Esophagus muscularis mucosa (tissue), 4 donors: Measurements from ENCODE around the gene NRG2. TPM values are rescaled to one million over a fixed set of nuclear protein-coding genes. Genes with fewer than 3 reads are reported as not detected.
A peak's percentile ranks its signal among the peaks of the same experiment; 100 is the strongest.

Experiments
- DNase-seq: peaks from one replicate; pipeline ENCODE4 v3.0.0-alpha.2; 2017; ENCODE audit errors: extremely low spot score
- H3K27ac ChIP-seq, 4 donors: fragments of 200-600 bp; sonication (generic); replicated peaks in 1 of 4; 1 replicate in 3 of 4; 2 replicates in 1 of 4; pipeline ENCODE4 v1.5.1; 2016 to 2019; ENCODE audit warnings: mild to moderate bottlenecking in 1 of 4
- H3K27me3 ChIP-seq, 4 donors: fragments of 200-600 bp; sonication (generic); one replicate each; pipeline versions ENCODE4 v1.5.1 to v1.6.0; 2016 to 2019
- H3K36me3 ChIP-seq, 4 donors: fragments of 200-600 bp; sonication (generic); one replicate each; pipeline ENCODE4 v1.5.1; 2016 to 2019
- H3K4me1 ChIP-seq, 4 donors: fragments of 200-600 bp; sonication (generic); one replicate each; pipeline ENCODE4 v1.5.1; 2016 to 2019
- H3K4me3 ChIP-seq, 4 donors: fragments of 200-600 bp; sonication (generic); 1 replicate in 2 of 4; 2 replicates in 2 of 4; pipeline ENCODE4 v1.5.1; 2016 to 2019; ENCODE audit warnings: mild to moderate bottlenecking in 4 of 4, moderate library complexity in 1 of 4
- H3K9me3 ChIP-seq, 4 donors: fragments of 200-600 bp; sonication (generic); 1 replicate in 3 of 4; 2 replicates in 1 of 4; pipeline ENCODE4 v1.5.1; 2016 to 2019
- CTCF ChIP-seq, 3 experiments: fragments of 200-600 bp in 2 of 3; fragments of 450-650 bp in 1 of 3; sonication (generic) in 2 of 3; IDR thresholded peaks; one replicate each; pipeline ENCODE4 v1.5.1; 2017 to 2019; ENCODE audit warnings: antibody characterized with exemption in 3 of 3, mild to moderate bottlenecking in 2 of 3, moderate library complexity in 1 of 3
- EP300 ChIP-seq: sonication (generic); formaldehyde crosslinking; IDR thresholded peaks from one replicate; pipeline ENCODE4 v1.6.1; 2017; ENCODE audit warnings: antibody characterized with exemption
- POLR2A ChIP-seq: fragments of 450-650 bp; IDR thresholded peaks from one replicate; pipeline ENCODE4 v1.6.1; 2017; ENCODE audit warnings: antibody characterized with exemption, moderate library complexity, mild to moderate bottlenecking, low read depth
- POLR2AphosphoS5 ChIP-seq, 2 donors: sonication (generic); formaldehyde crosslinking; IDR thresholded peaks; one replicate each; pipeline ENCODE4 v1.6.1; 2017; ENCODE audit warnings: antibody characterized with exemption in 2 of 2
- WGBS: methylation state at CpG from one replicate; pipeline ENCODE4 v1.1.5; 2018; 5-methylcytosine and 5-hydroxymethylcytosine counted together
- intact Hi-C: fragments of 100-400 bp; cut with DNase I; formaldehyde crosslinking; loops from one replicate; pipeline ENCODE4 v1.15.1; 2023
- total RNA-seq, 4 donors: library from RNA; depleted of rRNA; stranded (reverse); fragments of >200 nt; gene quantifications; one replicate each; pipeline versions ENCODE4 v1.1.0 to v1.2.1, GENCODE V29; 2016

Gene NRG2
- total RNA-seq, 4 donors from 2014 or later = 2.8 to 5.0 (median 4.1) TPM

- Histone ChIP-seq H3K4me3 (no peak overlapping the region), H3K27ac (no peak overlapping the region), H3K9me3 (no peaks in the 10 kb centered on the region), H3K36me3 (peaks cover 0 to 14% (median 13%) of the 10 kb centered on the region in 4 donors), H3K4me1 (peaks cover 5 to 25% (median 14%) of the 10 kb centered on the region in 4 donors), H3K27me3 (peaks cover 0 to 9% (median 0%) of the 10 kb centered on the region in 4 donors)
- 51% methylated on average over 9 of the region's 10 CpGs for WGBS
- no peak for DNase-seq
- TF ChIP-seq EP300 = no peak
- no peak for TF ChIP-seq CTCF (IDR thresholded peaks at IDR 0.05)
- TF ChIP-seq POLR2AphosphoS5 (IDR thresholded peaks at IDR 0.05) = no peak
- no peak for TF ChIP-seq POLR2A
- intact Hi-C loops = loop anchor here (5.0 kb wide), 1 partner anchor 120 kb away; no protein-coding TSS in a partner anchor
Measured at GRCh38 chr5:139847091-139847490, 196.0 kb downstream of the NRG2 start.

GRCh38 chr5:139845846-139846681, 197.0 kb downstream of the NRG2 start:
- Histone ChIP-seq H3K4me3 (no peak overlapping the region), H3K27ac (no peak overlapping the region), H3K36me3 (peaks cover 0 to 3% (median 2%) of the 10 kb centered on the region in 4 donors), H3K4me1 (peaks cover 5 to 25% (median 14%) of the 10 kb centered on the region in 4 donors), H3K9me3 (no peaks in the 10 kb centered on the region), H3K27me3 (peaks cover 0 to 9% (median 0%) of the 10 kb centered on the region in 4 donors)
- intact Hi-C loops = loop anchor here (2.0 to 5.0 kb wide), 2 partner anchors 57 to 121 kb away; no protein-coding TSS in a partner anchor
- TF ChIP-seq CTCF (IDR thresholded peaks at IDR 0.05) (no peak), POLR2AphosphoS5 (IDR thresholded peaks at IDR 0.05) (no peak), POLR2A (no peak), EP300 (no peak)
- WGBS = 73% methylated on average over 17 of the region's 18 CpGs
- no peak for DNase-seq

- Histone ChIP-seq H3K27me3 (peaks cover 0 to 9% (median 0%) of the 10 kb centered on the region in 4 donors), H3K36me3 (no peaks in the 10 kb centered on the region), H3K4me3 (no peak overlapping the region), H3K9me3 (no peaks in the 10 kb centered on the region), H3K27ac (no peak overlapping the region), H3K4me1 (peaks cover 5 to 25% (median 14%) of the 10 kb centered on the region in 4 donors)
- no peak for DNase-seq
- intact Hi-C loops = loop anchor here (2.0 to 5.0 kb wide), 2 partner anchors 56 to 123 kb away; no protein-coding TSS in a partner anchor
- WGBS = 57% methylated on average over 18 of the region's 18 CpGs
- TF ChIP-seq CTCF (IDR thresholded peaks at IDR 0.05) = peak; percentile 60 to 71 (median 66)
- TF ChIP-seq POLR2A = no peak
- TF ChIP-seq EP300 = no peak
- no peak for TF ChIP-seq POLR2AphosphoS5 (IDR thresholded peaks at IDR 0.05)
Measured at GRCh38 chr5:139844472-139845145, 198.5 kb downstream of the NRG2 start.

- Histone ChIP-seq H3K4me3 (no peak overlapping the region), H3K4me1 (peaks cover 5 to 20% (median 13%) of the 10 kb centered on the region in 4 donors), H3K27ac (no peak overlapping the region), H3K27me3 (peaks cover 0 to 9% (median 0%) of the 10 kb centered on the region in 4 donors), H3K9me3 (no peaks in the 10 kb centered on the region), H3K36me3 (no peaks in the 10 kb centered on the region)
- 51% methylated on average over 5 of the region's 5 CpGs for WGBS
- intact Hi-C loops = loop anchor here (2.0 kb wide), 1 partner anchor 55 kb away; no protein-coding TSS in a partner anchor
- DNase-seq = no peak
- no peak for TF ChIP-seq EP300
- TF ChIP-seq POLR2AphosphoS5 (IDR thresholded peaks at IDR 0.05) = no peak
- no peak for TF ChIP-seq CTCF (IDR thresholded peaks at IDR 0.05)
- no peak for TF ChIP-seq POLR2A
Measured at GRCh38 chr5:139843991-139844390, 199.1 kb downstream of the NRG2 start.
